GM12878 (cell line): ENCODE data around the gene THBS3. TPM values are rescaled to one million over a fixed set of nuclear protein-coding genes. Genes with fewer than 3 reads are reported as not detected.

Experiments
- ATAC-seq: fragments of 200-7000 bp; cut with Tn5 transposase; 3 replicates; pipeline ENCODE4 v1.9.1; 2020; ENCODE audit warnings: mild to moderate bottlenecking, moderate library complexity
- BruUV-seq: library from RNA; stranded (reverse); fragments of 400-500 nt; replicated peaks from 2 replicates; lab custom pipeline; 2021; lab: Mats Ljungman, UMichigan
- CTCF ChIA-PET: fragments of 300-600 bp; sonication (Branson Sonifier 250); formaldehyde crosslinking; extraction: SDS; loops from one replicate; lab custom pipeline; 2021; ENCODE audit warnings: inconsistent platforms; lab: Yijun Ruan, JAX
- POLR2A ChIA-PET: fragments of 350-600 bp; formaldehyde crosslinking; extraction: SDS; loops from one replicate; lab custom pipeline; 2021; ENCODE audit warnings: inconsistent platforms; lab: Charles Lee
- RAD21 ChIA-PET: fragments of 300-600 bp; sonication (Branson Sonifier 250); formaldehyde crosslinking; loops from one replicate; lab custom pipeline; 2023; ENCODE audit warnings: antibody characterized with exemption; ENCODE audit not compliant: unreplicated experiment; lab: Charles Lee
- SMC1A ChIA-PET: fragments of 300-600 bp; sonication (Branson Sonifier 250); formaldehyde crosslinking; loops from one replicate; lab custom pipeline; 2023; ENCODE audit not compliant: unreplicated experiment, uncharacterized antibody; lab: Charles Lee
- DNase-seq: peaks from one replicate; pipeline ENCODE4 v3.0.0-alpha.2; 2011; ENCODE audit warnings: low read depth, low spot score
- FAIRE-seq: peaks from 3 replicates; lab custom pipeline; 2011; peaks lifted over from hg19 to GRCh38; lab: Jason Lieb, UNC
- H2AFZ ChIP-seq: 2 replicates; pipeline ENCODE4 v1.6.0; 2011; ENCODE audit warnings: low read depth, low read length, control low read depth; ENCODE audit not compliant: control insufficient read depth
- H3K27ac ChIP-seq: 2 replicates; pipeline ENCODE4 v1.5.1; 2011; ENCODE audit warnings: control low read depth; ENCODE audit not compliant: control insufficient read depth, insufficient read depth
- H3K27me3 ChIP-seq, 2 experiments: replicated peaks in 1 of 2; 2 replicates each; pipeline versions ENCODE4 v1.6.0 to v1.6.1; 2011; ENCODE audit warnings: low read length in 1 of 2; ENCODE audit not compliant: control insufficient read depth in 2 of 2, insufficient read depth in 2 of 2
- H3K36me3 ChIP-seq, 2 experiments: 2 replicates each; pipeline ENCODE4 v1.5.1; 2011; ENCODE audit warnings: low read length in 1 of 2; ENCODE audit not compliant: control insufficient read depth in 2 of 2, insufficient read depth in 2 of 2
- H3K4me1 ChIP-seq: 2 replicates; pipeline ENCODE4 v1.6.1; 2011; ENCODE audit warnings: mild to moderate bottlenecking, low read length, moderate library complexity, mixed read lengths; ENCODE audit not compliant: control insufficient read depth, insufficient read depth
- H3K4me2 ChIP-seq: 2 replicates; pipeline ENCODE4 v1.6.0; 2011; ENCODE audit warnings: control low read depth; ENCODE audit not compliant: control insufficient read depth, insufficient read depth
- H3K4me3 ChIP-seq: fragments of 200-600 bp; sonication (generic); 2 replicates; pipeline ENCODE4 v1.5.1; 2016
- H3K79me2 ChIP-seq: 2 replicates; pipeline ENCODE4 v1.6.0; 2011; ENCODE audit warnings: low read length; ENCODE audit not compliant: control insufficient read depth, insufficient read depth
- H3K9ac ChIP-seq: 2 replicates; pipeline ENCODE4 v1.8.0; 2011; ENCODE audit warnings: low read length, control low read depth, mixed read lengths; ENCODE audit not compliant: control insufficient read depth, insufficient read depth
- H3K9me3 ChIP-seq: replicated peaks from 3 replicates; pipeline ENCODE4 v1.5.1; 2011; ENCODE audit warnings: mild to moderate bottlenecking, low read length; ENCODE audit not compliant: control insufficient read depth, insufficient read depth
- H4K20me1 ChIP-seq: 2 replicates; pipeline ENCODE4 v1.6.0; 2011; ENCODE audit not compliant: control insufficient read depth, insufficient read depth
- ETV6 ChIP-seq, 2 experiments: fragments of 450-650 bp in 1 of 2; IDR thresholded peaks in 1 of 2; conservative IDR thresholded peaks in 1 of 2; 2 replicates each; pipeline ENCODE4 v1.6.1; 2014; ENCODE audit warnings: antibody characterized with exemption in 1 of 2, borderline replicate concordance in 1 of 2, low read depth in 1 of 2, mild to moderate bottlenecking in 1 of 2, moderate library complexity in 1 of 2
- MEF2B ChIP-seq: fragments of 450-650 bp; IDR thresholded peaks from 2 replicates; pipeline ENCODE4 v1.6.1; 2018; ENCODE audit warnings: mild to moderate bottlenecking, moderate library complexity; ENCODE audit not compliant: partially characterized antibody, poor library complexity, severe bottlenecking
- MTA2 ChIP-seq: fragments of 450-650 bp; IDR thresholded peaks from 2 replicates; pipeline ENCODE4 v1.6.1; 2016; ENCODE audit warnings: low read depth, mild to moderate bottlenecking, moderate library complexity
- NFYA ChIP-seq: IDR thresholded peaks from 2 replicates; pipeline ENCODE4 v1.6.1; 2011; ENCODE audit warnings: low read depth, mild to moderate bottlenecking, low read length, improper control_type of control experiment, borderline replicate concordance
- NR2C1 ChIP-seq: fragments of 450-650 bp; IDR thresholded peaks from 2 replicates; pipeline ENCODE4 v1.6.1; 2017; ENCODE audit warnings: antibody characterized with exemption, mild to moderate bottlenecking, moderate library complexity
- SIN3A ChIP-seq: IDR thresholded peaks from 2 replicates; pipeline ENCODE4 v1.6.1; 2012; ENCODE audit warnings: low read depth, low read length, improper control_type of control experiment
- SREBF1 ChIP-seq: IDR thresholded peaks from 2 replicates; pipeline ENCODE4 v1.6.1; 2012; ENCODE audit warnings: mild to moderate bottlenecking, low read length
- STAT3 ChIP-seq: IDR thresholded peaks from 2 replicates; pipeline ENCODE4 v1.6.1; 2011; ENCODE audit warnings: low read depth, low read length, improper control_type of control experiment
- TCF3 ChIP-seq: IDR thresholded peaks from 2 replicates; pipeline ENCODE4 v1.6.1; 2012; ENCODE audit warnings: low read depth, mild to moderate bottlenecking, low read length, borderline replicate concordance; ENCODE audit not compliant: insufficient read depth
- ZNF24 ChIP-seq: fragments of 450-650 bp; IDR thresholded peaks from 2 replicates; pipeline ENCODE4 v1.6.1; 2017; ENCODE audit warnings: antibody characterized with exemption, mild to moderate bottlenecking
- ZNF592 ChIP-seq: fragments of 450-650 bp; IDR thresholded peaks from 2 replicates; pipeline ENCODE4 v1.6.1; 2017; ENCODE audit warnings: mild to moderate bottlenecking, moderate library complexity
- ZNF687 ChIP-seq: fragments of 450-650 bp; IDR thresholded peaks from 2 replicates; pipeline ENCODE4 v1.6.1; 2017; ENCODE audit warnings: mild to moderate bottlenecking, moderate library complexity
- WGBS: methylation state at CpG from one replicate; pipeline ENCODE4 v1.1.6; 2016; ENCODE audit warnings: low lambda C conversion rate; ENCODE audit not compliant: insufficient replicate concordance, insufficient coverage; ENCODE audit errors: missing lambda C conversion rate; 5-methylcytosine and 5-hydroxymethylcytosine counted together
- in situ Hi-C: fragments of 300-500 bp; cut with MboI; formaldehyde crosslinking; loops from 9 replicates; pipeline ENCODE4 v1.14.3; 2018; ENCODE audit warnings: mixed read lengths
- intact Hi-C: fragments of 100-400 bp; cut with micrococcal nuclease; formaldehyde crosslinking; loops from one replicate; pipeline ENCODE4 v1.14.2; 2022; ENCODE audit not compliant: unreplicated experiment
- polyA plus RNA-seq, 11 experiments: library from polyadenylated mRNA; depleted of rRNA in 4 of 11; unstranded in 6 of 11; stranded (reverse) in 5 of 11; fragments of >200 nt; fragmentation: Nextera tagmentation in 4 of 11; fragmentation: Illumina TruSeq in 1 of 11; extraction: Ambion mirVana in 4 of 11; extraction: Trizol in 1 of 11; gene quantifications; 1 replicate in 1 of 11; 2 replicates in 10 of 11; pipeline versions ENCODE4 v1.2.1 to v1.2.3, GENCODE V29; 2011 to 2016; ENCODE audit warnings: inconsistent platforms in 2 of 11, missing spikeins in 2 of 11, low read depth in 1 of 11
- total RNA-seq, 4 experiments: library from RNA; depleted of rRNA in 3 of 4; stranded (reverse); fragments of >200 nt in 3 of 4; fragmentation: Illumina TruSeq in 1 of 4; extraction: Trizol in 1 of 4; gene quantifications; 2 replicates each; pipeline versions ENCODE4 v1.2.1 to v1.2.3, GENCODE V29; 2013 to 2021

THBS3 gene
- total and polyA plus RNA-seq, 10 of the 15 experiments (the other 5 are each of a cell fraction or from before 2014, with no cell fraction given) = 0.66 to 3.6 (median 2.0) TPM

GRCh38 chr1:155191904-155192303 lies 15.8 kb downstream of the THBS3 start:
- RAD21 ChIA-PET = interaction anchor here (3.1 kb wide), 1 partner anchor 19 kb away, joined by 20 read pairs; the partner anchor contains the start of gene KRTCAP2
- Histone ChIP-seq H3K4me3 (no peak overlapping the region), H3K4me2 (no peak overlapping the region), H3K27me3 (no peaks in the 10 kb centered on the region), H3K9ac (no peak overlapping the region), H2AFZ (no peak overlapping the region), H3K9me3 (no peaks in the 10 kb centered on the region), H3K36me3 (no peaks in the 10 kb centered on the region), H3K79me2 (no peaks in the 10 kb centered on the region), H3K4me1 (peaks cover 16% of the 10 kb centered on the region), H4K20me1 (no peaks in the 10 kb centered on the region), H3K27ac (no peak overlapping the region)
- no TSS peak for BruUV-seq
- FAIRE-seq (no peak), DNase-seq (no peak), ATAC-seq (no peak)
- SMC1A ChIA-PET = interaction anchor here (0.6 to 3.5 kb wide), 4 partner anchors 14 to 787 kb away, joined by 3 to 46 read pairs (median 16); partner anchors contain the start of genes KRTCAP2 and TRIM46
- intact Hi-C loops (no loop called here), in situ Hi-C loops (no loop called here)
- WGBS = 89% methylated on average over 9 of the region's 17 CpGs
- POLR2A ChIA-PET = interaction anchor here (3.5 kb wide), 1 partner anchor 17 kb away, joined by 77 read pairs; the partner anchor contains the start of genes KRTCAP2 and TRIM46
- CTCF ChIA-PET = interaction anchor here (3.8 to 5.2 kb wide), 3 partner anchors 15 to 34 kb away, joined by 58 to 244 read pairs (median 61); partner anchors contain the start of genes KRTCAP2, MTX1, THBS3 and TRIM46
- no peak for TF ChIP-seq NR2C1
- no peak for TF ChIP-seq STAT3
- TF ChIP-seq SREBF1 = no peak
- no peak for TF ChIP-seq SIN3A
- no peak for TF ChIP-seq TCF3
- TF ChIP-seq MEF2B = no peak
- no peak for TF ChIP-seq ZNF24
- TF ChIP-seq ZNF687 = no peak
- no peak for TF ChIP-seq NFYA
- TF ChIP-seq MTA2 = no peak
- no peak for TF ChIP-seq ETV6 (conservative IDR thresholded peaks at IDR 0.05 in 1 of 2, IDR thresholded peaks at IDR 0.05 in 1 of 2; ENCODE audit: borderline replicate concordance in 1 of 2, low read depth in 1 of 2)
- no peak for TF ChIP-seq ZNF592
